HepG2 (cell line): Measurements from ENCODE around the gene ZG16B. TPM values are rescaled to one million over a fixed set of nuclear protein-coding genes. Genes with fewer than 3 reads are reported as not detected.

ENCODE experiments used
- ATAC-seq: fragments of 200-7000 bp; cut with Tn5 transposase; 3 replicates; pipeline ENCODE4 v1.9.1; 2020; ENCODE audit warnings: mild to moderate bottlenecking, moderate library complexity
- BruUV-seq: library from RNA; stranded (reverse); fragments of 400-500 nt; replicated peaks from 2 replicates; lab custom pipeline; 2021; lab: Mats Ljungman, UMichigan
- CTCF ChIA-PET: fragments of 300-600 bp; formaldehyde crosslinking; extraction: SDS; loops from one replicate; lab custom pipeline; 2021; ENCODE audit warnings: low total read pairs, inconsistent platforms, low intra/inter-chr PET ratio; lab: Yijun Ruan, JAX
- POLR2A ChIA-PET: fragments of 350-600 bp; sonication (Branson Sonifier 250); formaldehyde crosslinking; loops from one replicate; lab custom pipeline; 2020; ENCODE audit warnings: antibody characterized with exemption, inconsistent platforms; lab: Yijun Ruan, JAX
- DNase-seq: peaks from one replicate; pipeline ENCODE4 v3.0.0-alpha.2; 2015; ENCODE audit warnings: low spot score
- FAIRE-seq: peaks from 3 replicates; lab custom pipeline; 2011; peaks lifted over from hg19 to GRCh38; lab: Jason Lieb, UNC
- H2AFZ ChIP-seq: one replicate; pipeline ENCODE4 v1.6.1; 2011; ENCODE audit warnings: low read length, inconsistent platforms
- H3K27ac ChIP-seq: fragments of 300-600 bp; 3 replicates; pipeline ENCODE4 v1.8.0; 2011; ENCODE audit warnings: mixed run types, mild to moderate bottlenecking, mixed read lengths, low read length, inconsistent platforms; ENCODE audit not compliant: insufficient read depth; ENCODE audit errors: extremely low read length
- H3K27me3 ChIP-seq, 2 experiments: fragments of 200-600 bp in 1 of 2; 2 replicates in 1 of 2; 3 replicates in 1 of 2; pipeline versions ENCODE4 v1.6.0 to v1.8.0; 2011; ENCODE audit warnings: low read length in 2 of 2, mild to moderate bottlenecking in 2 of 2, moderate library complexity in 2 of 2, inconsistent platforms in 1 of 2; ENCODE audit not compliant: insufficient read depth in 2 of 2, control insufficient read depth in 1 of 2
- H3K36me3 ChIP-seq, 2 experiments: fragments of 200-600 bp in 1 of 2; replicated peaks in 1 of 2; 2 replicates in 1 of 2; 3 replicates in 1 of 2; pipeline versions ENCODE4 v1.5.1 to v1.8.0; 2011; ENCODE audit warnings: low read length in 2 of 2, inconsistent platforms in 1 of 2; ENCODE audit not compliant: insufficient read depth in 2 of 2, control insufficient read depth in 1 of 2
- H3K4me1 ChIP-seq: 2 replicates; pipeline ENCODE4 v1.5.1; 2012; ENCODE audit warnings: low read length, inconsistent platforms; ENCODE audit not compliant: insufficient read depth
- H3K4me2 ChIP-seq: 2 replicates; pipeline ENCODE4 v1.6.0; 2011; ENCODE audit warnings: low read depth, low read length, inconsistent platforms
- H3K4me3 ChIP-seq, 3 experiments: fragments of 200-600 bp in 1 of 3; sonication (generic), shearing (Covaris generic) in 1 of 3; replicated peaks in 1 of 3; 2 replicates each; pipeline ENCODE4 v1.5.1; 2011 to 2016; ENCODE audit warnings: low read length in 3 of 3, inconsistent platforms in 2 of 3, low read depth in 2 of 3, mild to moderate bottlenecking in 2 of 3, control low read depth in 1 of 3, mixed read lengths in 1 of 3; ENCODE audit not compliant: insufficient read depth in 1 of 3
- H3K79me2 ChIP-seq: one replicate; pipeline ENCODE4 v1.6.1; 2011; ENCODE audit warnings: low read length, inconsistent platforms; ENCODE audit not compliant: insufficient read depth
- H3K9ac ChIP-seq: 2 replicates; pipeline ENCODE4 v1.6.0; 2011; ENCODE audit warnings: mild to moderate bottlenecking, low read depth, low read length, inconsistent platforms; ENCODE audit not compliant: insufficient read depth
- H3K9me3 ChIP-seq: 2 replicates; pipeline ENCODE4 v1.5.1; 2012; ENCODE audit warnings: mild to moderate bottlenecking, low read length
- H4K20me1 ChIP-seq: 2 replicates; pipeline ENCODE4 v1.6.0; 2011; ENCODE audit warnings: inconsistent platforms, mild to moderate bottlenecking, low read length, moderate library complexity; ENCODE audit not compliant: insufficient read depth
- ERF ChIP-seq: IDR thresholded peaks from 2 replicates; pipeline ENCODE4 v1.6.1; 2018; ENCODE audit warnings: missing biosample characterization, missing genetic modification reagents
- FLYWCH1 ChIP-seq: sonication (generic); formaldehyde crosslinking; IDR thresholded peaks from 2 replicates; pipeline ENCODE4 v1.8.1; 2023; ENCODE audit warnings: mild to moderate bottlenecking, missing genetic modification reagents
- FOXC1 ChIP-seq: sonication (generic); formaldehyde crosslinking; IDR thresholded peaks from 2 replicates; pipeline ENCODE4 v1.8.0; 2022; ENCODE audit warnings: mild to moderate bottlenecking, missing genetic modification reagents, borderline replicate concordance
- GLMP ChIP-seq: sonication (generic); formaldehyde crosslinking; IDR thresholded peaks from 2 replicates; pipeline ENCODE4 v1.9.0; 2021; ENCODE audit warnings: missing genetic modification reagents, mild to moderate bottlenecking, borderline replicate concordance
- MYNN ChIP-seq: sonication (generic); formaldehyde crosslinking; IDR thresholded peaks from 2 replicates; pipeline ENCODE4 v1.4.0; 2020; ENCODE audit warnings: mild to moderate bottlenecking, low read depth, missing genetic modification reagents
- NR3C1 ChIP-seq: sonication (generic); formaldehyde crosslinking; IDR thresholded peaks from 2 replicates; pipeline ENCODE4 v1.4.0; 2020; ENCODE audit warnings: missing genetic modification reagents
- RAD51 ChIP-seq: fragments of 450-650 bp; IDR thresholded peaks from 2 replicates; pipeline ENCODE4 v1.6.1; 2016; ENCODE audit warnings: borderline replicate concordance
- SOX6 ChIP-seq, 2 experiments: fragments of 450-650 bp in 1 of 2; sonication (generic) in 1 of 2; formaldehyde crosslinking in 1 of 2; IDR thresholded peaks; 2 replicates each; pipeline versions ENCODE4 v1.4.0 to v1.6.1; 2017 to 2020; ENCODE audit warnings: antibody characterized with exemption in 1 of 2, mild to moderate bottlenecking in 1 of 2, missing genetic modification reagents in 1 of 2
- SRSF9 ChIP-seq: fragments of 200-400 bp; formaldehyde crosslinking; IDR thresholded peaks from 2 replicates; pipeline ENCODE4 v1.6.1; 2018; ENCODE audit warnings: borderline replicate concordance, mild to moderate bottlenecking, low read depth, low read length; ENCODE audit not compliant: insufficient read depth, poor library complexity, severe bottlenecking
- ZNF230 ChIP-seq: sonication (generic); formaldehyde crosslinking; IDR thresholded peaks from 2 replicates; pipeline ENCODE4 v1.4.0; 2020; ENCODE audit warnings: mild to moderate bottlenecking, missing genetic modification reagents
- ZNF263 ChIP-seq: sonication (generic); formaldehyde crosslinking; IDR thresholded peaks from 2 replicates; pipeline ENCODE4 v1.4.0; 2020; ENCODE audit warnings: missing genetic modification reagents
- ZNF350 ChIP-seq: sonication (generic); formaldehyde crosslinking; IDR thresholded peaks from 2 replicates; pipeline ENCODE4 v1.4.0; 2020; ENCODE audit warnings: mild to moderate bottlenecking, low read depth, missing genetic modification reagents, borderline replicate concordance
- ZNF432 ChIP-seq: sonication (generic); formaldehyde crosslinking; IDR thresholded peaks from 2 replicates; pipeline ENCODE4 v1.5.0; 2020; ENCODE audit warnings: missing genetic modification reagents, mild to moderate bottlenecking, borderline replicate concordance
- WGBS: methylation state at CpG from one replicate; pipeline ENCODE4 v1.1.6; 2017; ENCODE audit warnings: low lambda C conversion rate; 5-methylcytosine and 5-hydroxymethylcytosine counted together
- in situ Hi-C: cut with HindIII; loops from 2 replicates; pipeline ENCODE4 v1.10.0; 2017; ENCODE audit warnings: low pct_unique_long_range_greater_than_20kb; ENCODE audit not compliant: extremely low pct_ligation_motif_present
- intact Hi-C: fragments of 100-400 bp; cut with micrococcal nuclease; formaldehyde crosslinking; loops from one replicate; pipeline ENCODE4 v1.10.0; 2022; ENCODE audit not compliant: unreplicated experiment
- polyA plus RNA-seq, 8 experiments: library from polyadenylated mRNA; depleted of rRNA in 3 of 8; stranded (reverse) in 7 of 8; unstranded in 1 of 8; fragments of >200 nt; fragmentation: Illumina TruSeq in 4 of 8; extraction: Trizol in 4 of 8; gene quantifications; 2 replicates each; pipeline versions ENCODE4 v1.2.1 to v1.2.3, GENCODE V29; 2011 to 2016; ENCODE audit warnings: low read depth in 4 of 8, missing spikeins in 1 of 8, mixed read lengths in 1 of 8; ENCODE audit not compliant: insufficient read depth in 1 of 8
- total RNA-seq, 5 experiments: library from RNA; depleted of rRNA; stranded (reverse); fragments of >200 nt; fragmentation: Illumina TruSeq; extraction: Trizol; gene quantifications; 2 replicates each; pipeline ENCODE4 v1.2.3, GENCODE V29; 2016; ENCODE audit warnings: low read depth in 1 of 5
- TF ChIP-seq, protein P1 (sequence below): IDR thresholded peaks from 2 replicates; pipeline ENCODE4 v1.6.1; 2016; ENCODE audit warnings: low read depth, borderline replicate concordance
- TF ChIP-seq, protein P2 (sequence below): sonication (generic); formaldehyde crosslinking; IDR thresholded peaks from 2 replicates; pipeline ENCODE4 v1.8.0; 2022; ENCODE audit warnings: missing genetic modification reagents, mild to moderate bottlenecking, moderate library complexity, borderline replicate concordance
- TF ChIP-seq, protein P3 (sequence below): sonication (generic); formaldehyde crosslinking; IDR thresholded peaks from 2 replicates; pipeline ENCODE4 v1.5.0; 2020; ENCODE audit warnings: mild to moderate bottlenecking, missing genetic modification reagents
- TF ChIP-seq, protein P4 (sequence below): IDR thresholded peaks from 2 replicates; pipeline ENCODE4 v1.6.1; 2016; ENCODE audit warnings: missing compliant biosample characterization, missing genetic modification reagents, borderline replicate concordance

ZG16B gene
- total and polyA plus RNA-seq, 2 of the 13 experiments (the other 11 are each of a cell fraction or from before 2014, with no cell fraction given), result 1.5 to 11.3 TPM

DNA sequence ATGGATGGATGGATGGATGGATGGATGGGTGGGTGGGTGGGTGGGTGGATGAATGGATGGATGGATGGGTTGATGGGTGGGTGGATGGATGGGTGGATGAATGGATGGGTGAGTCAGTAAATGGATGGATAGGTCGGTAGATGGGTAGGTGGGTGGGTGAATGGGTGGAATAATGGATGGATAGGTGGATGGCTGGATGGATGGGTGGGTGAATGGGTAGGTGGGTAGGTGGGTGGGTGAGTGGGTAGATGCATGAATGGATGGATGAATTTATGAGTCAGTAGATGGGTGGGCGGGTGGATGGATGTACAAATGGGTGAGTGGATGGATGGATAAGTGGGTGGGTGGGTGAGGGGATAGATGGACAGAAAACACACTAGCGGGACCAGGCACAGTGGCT is 4.9 kb downstream of the ZG16B start:
- H3K4me2 ChIP-seq, result no peak overlapping the region
- CTCF ChIA-PET, result no interaction called here
- BruUV-seq, result no TSS peak
- 73% methylated on average over 3 of the region's 3 CpGs for WGBS
- no peak for DNase-seq
- no peaks in the 10 kb centered on the region for H3K79me2 ChIP-seq
- H4K20me1 ChIP-seq, result no peaks in the 10 kb centered on the region
- intact Hi-C loops (no loop called here), in situ Hi-C loops (loop anchor here (5.0 kb wide), 2 partner anchors 37 to 77 kb away; partner anchors contain the start of gene FLYWCH1)
- POLR2A ChIA-PET, result no interaction called here
- H3K4me1 ChIP-seq, result peaks cover 53% of the 10 kb centered on the region
- H3K9ac ChIP-seq, result no peak overlapping the region
- ATAC-seq, result no peak
- no peaks in the 10 kb centered on the region for H3K9me3 ChIP-seq
- no peak overlapping the region for H3K27ac ChIP-seq
- no peak overlapping the region for H2AFZ ChIP-seq
- H3K36me3 ChIP-seq, result no peaks in the 10 kb centered on the region
- no peak overlapping the region for H3K4me3 ChIP-seq
- H3K27me3 ChIP-seq, result peaks cover 2 to 18% of the 10 kb centered on the region in 2 experiments; a peak in 4 of 5 replicates
- FAIRE-seq, result no peak
- TF ChIP-seq RAD51 (no peak), FOXC1 (no peak), FLYWCH1 (CRISPR knock-in tag) (no peak), ZNF230 (CRISPR knock-in tag) (no peak), ZNF263 (no peak), ZNF350 (CRISPR knock-in tag) (no peak), NR3C1 (CRISPR knock-in tag) (no peak), ZNF432 (CRISPR knock-in tag) (no peak), MYNN (no peak), GLMP (no peak), SOX6 (IDR thresholded peaks at IDR 0.05) (no peak), SOX6 (CRISPR knock-in tag; IDR thresholded peaks at IDR 0.05) (no peak), ERF (CRISPR knock-in tag) (no peak), SRSF9 (no peak)
- TF ChIP-seq, protein P1, sequence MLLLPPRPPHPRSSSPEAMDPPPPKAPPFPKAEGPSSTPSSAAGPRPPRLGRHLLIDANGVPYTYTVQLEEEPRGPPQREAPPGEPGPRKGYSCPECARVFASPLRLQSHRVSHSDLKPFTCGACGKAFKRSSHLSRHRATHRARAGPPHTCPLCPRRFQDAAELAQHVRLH, result no peak
- TF ChIP-seq, protein P2, sequence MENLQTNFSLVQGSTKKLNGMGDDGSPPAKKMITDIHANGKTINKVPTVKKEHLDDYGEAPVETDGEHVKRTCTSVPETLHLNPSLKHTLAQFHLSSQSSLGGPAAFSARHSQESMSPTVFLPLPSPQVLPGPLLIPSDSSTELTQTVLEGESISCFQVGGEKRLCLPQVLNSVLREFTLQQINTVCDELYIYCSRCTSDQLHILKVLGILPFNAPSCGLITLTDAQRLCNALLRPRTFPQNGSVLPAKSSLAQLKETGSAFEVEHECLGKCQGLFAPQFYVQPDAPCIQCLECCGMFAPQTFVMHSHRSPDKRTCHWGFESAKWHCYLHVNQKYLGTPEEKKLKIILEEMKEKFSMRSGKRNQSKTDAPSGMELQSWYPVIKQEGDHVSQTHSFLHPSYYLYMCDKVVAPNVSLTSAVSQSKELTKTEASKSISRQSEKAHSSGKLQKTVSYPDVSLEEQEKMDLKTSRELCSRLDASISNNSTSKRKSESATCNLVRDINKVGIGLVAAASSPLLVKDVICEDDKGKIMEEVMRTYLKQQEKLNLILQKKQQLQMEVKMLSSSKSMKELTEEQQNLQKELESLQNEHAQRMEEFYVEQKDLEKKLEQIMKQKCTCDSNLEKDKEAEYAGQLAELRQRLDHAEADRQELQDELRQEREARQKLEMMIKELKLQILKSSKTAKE (CRISPR knock-in tag), result no peak
- TF ChIP-seq, protein P3, sequence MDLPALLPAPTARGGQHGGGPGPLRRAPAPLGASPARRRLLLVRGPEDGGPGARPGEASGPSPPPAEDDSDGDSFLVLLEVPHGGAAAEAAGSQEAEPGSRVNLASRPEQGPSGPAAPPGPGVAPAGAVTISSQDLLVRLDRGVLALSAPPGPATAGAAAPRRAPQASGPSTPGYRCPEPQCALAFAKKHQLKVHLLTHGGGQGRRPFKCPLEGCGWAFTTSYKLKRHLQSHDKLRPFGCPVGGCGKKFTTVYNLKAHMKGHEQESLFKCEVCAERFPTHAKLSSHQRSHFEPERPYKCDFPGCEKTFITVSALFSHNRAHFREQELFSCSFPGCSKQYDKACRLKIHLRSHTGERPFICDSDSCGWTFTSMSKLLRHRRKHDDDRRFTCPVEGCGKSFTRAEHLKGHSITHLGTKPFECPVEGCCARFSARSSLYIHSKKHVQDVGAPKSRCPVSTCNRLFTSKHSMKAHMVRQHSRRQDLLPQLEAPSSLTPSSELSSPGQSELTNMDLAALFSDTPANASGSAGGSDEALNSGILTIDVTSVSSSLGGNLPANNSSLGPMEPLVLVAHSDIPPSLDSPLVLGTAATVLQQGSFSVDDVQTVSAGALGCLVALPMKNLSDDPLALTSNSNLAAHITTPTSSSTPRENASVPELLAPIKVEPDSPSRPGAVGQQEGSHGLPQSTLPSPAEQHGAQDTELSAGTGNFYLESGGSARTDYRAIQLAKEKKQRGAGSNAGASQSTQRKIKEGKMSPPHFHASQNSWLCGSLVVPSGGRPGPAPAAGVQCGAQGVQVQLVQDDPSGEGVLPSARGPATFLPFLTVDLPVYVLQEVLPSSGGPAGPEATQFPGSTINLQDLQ, result no peak
- TF ChIP-seq, protein P4, sequence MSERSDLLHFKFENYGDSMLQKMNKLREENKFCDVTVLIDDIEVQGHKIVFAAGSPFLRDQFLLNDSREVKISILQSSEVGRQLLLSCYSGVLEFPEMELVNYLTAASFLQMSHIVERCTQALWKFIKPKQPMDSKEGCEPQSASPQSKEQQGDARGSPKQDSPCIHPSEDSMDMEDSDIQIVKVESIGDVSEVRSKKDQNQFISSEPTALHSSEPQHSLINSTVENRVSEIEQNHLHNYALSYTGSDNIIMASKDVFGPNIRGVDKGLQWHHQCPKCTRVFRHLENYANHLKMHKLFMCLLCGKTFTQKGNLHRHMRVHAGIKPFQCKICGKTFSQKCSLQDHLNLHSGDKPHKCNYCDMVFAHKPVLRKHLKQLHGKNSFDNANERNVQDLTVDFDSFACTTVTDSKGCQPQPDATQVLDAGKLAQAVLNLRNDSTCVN, result no peak
